ENCODE results near the gene CRYL1. TPM values are rescaled to one million over a fixed set of nuclear protein-coding genes. Genes with fewer than 3 reads are reported as not detected.

CRYL1 gene
- polyA plus RNA-seq, 1 donor = 171 TPM

DNA sequence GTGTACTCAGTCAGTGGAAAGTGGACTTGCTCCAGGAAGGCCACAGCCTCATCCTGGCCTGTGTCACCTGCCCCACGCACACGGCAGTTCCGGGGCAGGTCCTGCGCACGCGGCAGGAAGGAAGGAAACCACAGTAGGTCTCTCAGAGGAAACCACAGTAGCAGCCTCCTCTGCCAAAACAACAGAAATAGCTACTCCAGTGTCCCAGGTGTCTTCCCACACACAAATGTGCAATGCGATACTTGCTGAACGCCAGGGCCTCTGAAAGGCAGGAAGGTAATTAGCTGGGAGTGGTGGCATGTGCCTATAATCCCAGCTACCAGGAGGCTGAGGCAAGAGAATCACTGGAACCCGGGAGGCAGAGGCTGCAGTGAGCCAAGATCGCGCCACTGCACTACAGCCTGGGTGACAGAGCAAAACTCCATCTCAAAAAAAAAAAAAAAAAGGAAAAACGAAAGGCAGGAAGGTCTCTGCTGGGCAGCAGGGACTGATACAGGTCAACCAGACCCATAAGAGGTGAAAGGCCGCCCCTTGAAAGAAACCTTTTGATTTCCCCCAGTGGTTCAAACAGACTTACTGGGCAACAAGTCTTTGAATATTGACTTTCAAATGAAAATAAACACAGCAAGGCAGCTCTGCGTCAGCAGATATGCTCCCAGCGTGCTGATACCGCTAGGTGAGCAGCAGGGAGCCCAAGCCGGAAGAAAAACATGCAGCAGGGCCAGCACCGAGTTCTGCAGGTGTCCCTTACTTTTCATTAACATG lies 49.5 kb downstream of the CRYL1 start:
- H3K36me3 ChIP-seq (ENCODE audit: control insufficient read depth, insufficient read depth, low read length) = peaks cover 37% of the 10 kb centered on the region
- H3K4me1 ChIP-seq (ENCODE audit: control insufficient read depth, insufficient read depth, low read length) = no peaks in the 10 kb centered on the region
- no peaks in the 10 kb centered on the region for H3K27me3 ChIP-seq (ENCODE audit: control insufficient read depth, insufficient read depth, low read length)
- 20% methylated on average over 3 of the region's 18 CpGs for WGBS (ENCODE audit: insufficient coverage, low lambda C conversion rate)
- H3K4me3 ChIP-seq (ENCODE audit: low read length) = no peak overlapping the region
- DNase-seq = no peak
- H3K27ac ChIP-seq (ENCODE audit: low read length) = no peak overlapping the region
- H3K9me3 ChIP-seq (ENCODE audit: control insufficient read depth, low read depth, low read length) = no peaks in the 10 kb centered on the region

GRCh38 chr13:20474515-20474914 lies 51.1 kb downstream of the CRYL1 start:
- H3K27me3 ChIP-seq (ENCODE audit: control insufficient read depth, insufficient read depth, low read length) = no peaks in the 10 kb centered on the region
- no peak overlapping the region for H3K4me3 ChIP-seq (ENCODE audit: low read length)
- no peak for DNase-seq
- no CpG with 5 or more reads among the region's 3 CpGs for WGBS (ENCODE audit: insufficient coverage, low lambda C conversion rate)
- H3K4me1 ChIP-seq (ENCODE audit: control insufficient read depth, insufficient read depth, low read length) = no peaks in the 10 kb centered on the region
- H3K9me3 ChIP-seq (ENCODE audit: control insufficient read depth, low read depth, low read length) = no peaks in the 10 kb centered on the region
- H3K36me3 ChIP-seq (ENCODE audit: control insufficient read depth, insufficient read depth, low read length) = peaks cover 34% of the 10 kb centered on the region
- H3K27ac ChIP-seq (ENCODE audit: low read length) = no peak overlapping the region

DNA sequence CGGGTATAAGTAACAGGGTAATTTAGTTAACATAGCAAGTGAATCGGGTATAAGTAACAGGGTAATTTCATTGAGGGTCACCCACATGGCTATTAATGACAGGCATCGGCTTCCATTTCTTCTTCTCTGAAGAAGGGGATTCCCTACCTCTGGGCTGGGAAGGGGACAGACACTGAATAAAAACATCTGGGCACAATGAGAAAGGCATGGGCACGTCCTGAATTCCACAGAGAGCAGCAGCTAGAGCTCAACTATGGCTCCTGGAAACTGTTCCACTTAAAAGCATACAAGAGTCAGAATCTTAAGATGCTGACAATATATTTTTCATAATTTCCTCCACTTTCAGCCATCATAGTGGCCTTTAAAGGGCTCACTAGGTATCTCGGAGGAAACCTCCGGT lies 51.8 kb downstream of the CRYL1 start:
- Histone ChIP-seq H3K27ac (ENCODE audit: low read length) (no peak overlapping the region), H3K4me3 (ENCODE audit: low read length) (no peak overlapping the region), H3K4me1 (ENCODE audit: control insufficient read depth, insufficient read depth, low read length) (no peaks in the 10 kb centered on the region), H3K27me3 (ENCODE audit: control insufficient read depth, insufficient read depth, low read length) (no peaks in the 10 kb centered on the region), H3K9me3 (ENCODE audit: control insufficient read depth, low read depth, low read length) (no peaks in the 10 kb centered on the region), H3K36me3 (ENCODE audit: control insufficient read depth, insufficient read depth, low read length) (peaks cover 37% of the 10 kb centered on the region)
- WGBS (ENCODE audit: insufficient coverage, low lambda C conversion rate) = no CpG with 5 or more reads among the region's 6 CpGs
- DNase-seq = no peak

DNA sequence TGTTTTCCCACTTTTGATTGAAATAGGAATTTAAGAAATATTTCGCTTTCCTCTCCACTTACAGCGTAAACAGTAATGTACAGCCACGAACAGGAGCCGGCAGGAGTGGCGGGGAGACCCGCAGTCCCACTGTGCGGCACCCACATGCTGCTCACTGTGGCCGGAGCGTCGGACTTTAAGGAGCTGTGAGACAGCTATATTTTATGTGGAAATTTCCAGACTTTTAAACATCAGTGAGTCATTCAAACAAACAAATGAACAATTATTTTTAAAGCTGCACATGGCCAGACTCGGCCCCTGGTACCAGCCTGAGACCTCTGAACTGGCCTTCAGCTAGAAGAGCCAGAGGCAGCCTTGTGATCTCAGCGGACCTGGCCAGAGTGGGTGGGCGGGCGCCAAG lies 52.5 kb downstream of the CRYL1 start:
- no peak overlapping the region for H3K4me3 ChIP-seq (ENCODE audit: low read length)
- no peaks in the 10 kb centered on the region for H3K9me3 ChIP-seq (ENCODE audit: control insufficient read depth, low read depth, low read length)
- H3K36me3 ChIP-seq (ENCODE audit: control insufficient read depth, insufficient read depth, low read length) = peaks cover 37% of the 10 kb centered on the region
- no peak overlapping the region for H3K27ac ChIP-seq (ENCODE audit: low read length)
- no CpG with 5 or more reads among the region's 14 CpGs for WGBS (ENCODE audit: insufficient coverage, low lambda C conversion rate)
- no peaks in the 10 kb centered on the region for H3K4me1 ChIP-seq (ENCODE audit: control insufficient read depth, insufficient read depth, low read length)
- H3K27me3 ChIP-seq (ENCODE audit: control insufficient read depth, insufficient read depth, low read length) = no peaks in the 10 kb centered on the region
- no peak for DNase-seq

DNA sequence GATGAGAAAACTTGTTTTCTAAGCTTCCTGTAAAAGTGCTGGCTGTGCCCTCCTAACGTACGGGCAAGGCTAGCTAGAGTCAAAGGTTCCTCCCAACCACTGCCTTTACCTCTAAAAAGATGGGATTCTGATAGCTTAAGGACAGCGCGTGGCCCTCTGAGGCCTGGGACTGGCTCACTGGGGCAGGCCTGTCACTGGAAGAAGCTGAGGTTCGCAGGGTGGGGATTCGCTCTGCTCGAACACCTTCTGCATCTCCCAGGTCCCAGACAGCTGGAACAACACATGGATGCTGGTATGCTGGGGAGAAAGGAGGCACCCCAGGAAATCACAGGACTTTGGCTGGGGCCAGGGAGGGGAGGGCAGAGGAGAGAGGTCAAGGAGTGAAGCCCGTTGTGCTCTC lies 53.1 kb downstream of the CRYL1 start:
- no CpG with 5 or more reads among the region's 8 CpGs for WGBS (ENCODE audit: insufficient coverage, low lambda C conversion rate)
- peaks cover 40% of the 10 kb centered on the region for H3K36me3 ChIP-seq (ENCODE audit: control insufficient read depth, insufficient read depth, low read length)
- no peak overlapping the region for H3K27ac ChIP-seq (ENCODE audit: low read length)
- no peaks in the 10 kb centered on the region for H3K27me3 ChIP-seq (ENCODE audit: control insufficient read depth, insufficient read depth, low read length)
- H3K4me3 ChIP-seq (ENCODE audit: low read length) = no peak overlapping the region
- no peak for DNase-seq
- no peaks in the 10 kb centered on the region for H3K4me1 ChIP-seq (ENCODE audit: control insufficient read depth, insufficient read depth, low read length)
- H3K9me3 ChIP-seq (ENCODE audit: control insufficient read depth, low read depth, low read length) = no peaks in the 10 kb centered on the region

DNA sequence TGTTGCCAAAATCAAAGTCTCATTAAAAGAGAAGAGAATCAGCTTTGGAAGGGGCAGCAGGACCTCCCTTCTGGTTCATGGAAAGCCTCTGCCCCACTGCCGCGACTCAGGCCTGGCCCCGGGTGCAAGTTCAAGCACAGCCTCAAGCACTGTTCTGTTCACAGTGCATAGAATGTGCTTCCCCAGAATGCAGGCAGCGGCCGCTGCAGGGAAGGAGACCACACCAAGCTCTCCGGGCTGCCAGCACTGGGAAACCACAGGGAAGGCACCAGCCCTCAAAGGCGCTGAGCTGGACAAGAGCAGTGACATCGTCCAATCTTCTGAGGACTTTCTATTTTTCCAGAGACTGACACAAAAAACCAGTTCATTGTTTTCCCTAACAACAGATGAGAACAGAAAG lies 55.5 kb downstream of the CRYL1 start:
- H3K4me1 ChIP-seq (ENCODE audit: control insufficient read depth, insufficient read depth, low read length) = no peaks in the 10 kb centered on the region
- no CpG with 5 or more reads among the region's 8 CpGs for WGBS (ENCODE audit: insufficient coverage, low lambda C conversion rate)
- peaks cover 36% of the 10 kb centered on the region for H3K36me3 ChIP-seq (ENCODE audit: control insufficient read depth, insufficient read depth, low read length)
- no peak overlapping the region for H3K4me3 ChIP-seq (ENCODE audit: low read length)
- H3K27ac ChIP-seq (ENCODE audit: low read length) = no peak overlapping the region
- no peaks in the 10 kb centered on the region for H3K9me3 ChIP-seq (ENCODE audit: control insufficient read depth, low read depth, low read length)
- no peak for DNase-seq
- H3K27me3 ChIP-seq (ENCODE audit: control insufficient read depth, insufficient read depth, low read length) = no peaks in the 10 kb centered on the region

DNA sequence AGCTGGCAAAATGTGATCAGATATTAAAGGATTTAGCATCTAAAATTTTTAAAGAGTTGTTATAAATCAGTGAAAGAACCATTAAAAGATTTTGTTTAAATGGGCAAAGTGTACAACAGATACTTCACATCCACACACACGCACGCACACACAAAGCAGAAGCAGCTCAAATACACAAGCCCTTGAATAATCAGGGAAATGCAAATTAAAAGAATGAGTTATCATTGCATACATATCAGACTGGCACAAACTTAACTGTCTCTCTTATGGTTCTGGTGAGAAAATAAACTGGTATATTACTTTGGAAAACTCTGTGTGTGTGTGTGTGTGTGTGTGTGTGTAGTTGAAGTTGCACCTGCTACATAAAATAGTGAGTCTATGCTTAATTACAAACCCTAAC lies 59.3 kb downstream of the CRYL1 start:
- H3K4me1 ChIP-seq (ENCODE audit: control insufficient read depth, insufficient read depth, low read length) = no peaks in the 10 kb centered on the region
- H3K4me3 ChIP-seq (ENCODE audit: low read length) = no peak overlapping the region
- H3K36me3 ChIP-seq (ENCODE audit: control insufficient read depth, insufficient read depth, low read length) = peaks cover 28% of the 10 kb centered on the region
- no peak for DNase-seq
- no peaks in the 10 kb centered on the region for H3K27me3 ChIP-seq (ENCODE audit: control insufficient read depth, insufficient read depth, low read length)
- WGBS (ENCODE audit: insufficient coverage, low lambda C conversion rate) = 100% methylated on average over 2 of the region's 2 CpGs
- H3K27ac ChIP-seq (ENCODE audit: low read length) = no peak overlapping the region
- H3K9me3 ChIP-seq (ENCODE audit: control insufficient read depth, low read depth, low read length) = no peaks in the 10 kb centered on the region

DNA sequence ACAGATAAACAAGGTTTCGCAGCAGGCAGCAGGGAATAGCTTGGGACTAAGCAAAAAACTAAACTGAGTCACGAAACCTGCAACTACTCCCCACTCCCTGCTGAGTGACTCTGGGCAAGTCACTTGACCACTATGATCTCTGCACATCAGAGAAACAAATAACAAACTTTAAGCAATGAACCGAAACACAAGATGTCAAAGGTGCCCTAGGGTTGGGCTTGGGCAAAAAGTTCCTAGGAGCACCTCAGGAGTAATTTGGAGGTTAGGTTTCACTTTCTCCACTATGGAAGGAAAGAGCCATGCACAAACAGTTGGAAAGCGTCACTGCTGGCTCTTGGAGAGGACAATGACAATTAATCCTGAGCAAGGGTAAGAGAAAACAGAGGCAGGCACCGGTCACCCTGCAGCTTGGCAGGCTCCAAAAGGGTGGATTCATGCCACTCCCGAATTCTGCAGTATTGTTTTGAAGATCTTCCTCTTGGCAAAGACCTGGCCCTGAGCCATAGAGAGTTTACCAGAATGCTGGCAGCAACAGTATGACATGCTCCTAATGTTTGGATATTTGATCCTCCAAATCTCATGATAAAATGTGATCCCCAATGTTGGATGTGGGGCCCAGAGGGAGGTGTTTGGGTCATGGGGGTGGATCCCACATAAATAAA lies 60.3 kb downstream of the CRYL1 start:
- H3K27ac ChIP-seq (ENCODE audit: low read length) = no peak overlapping the region
- no peak overlapping the region for H3K4me3 ChIP-seq (ENCODE audit: low read length)
- no peaks in the 10 kb centered on the region for H3K9me3 ChIP-seq (ENCODE audit: control insufficient read depth, low read depth, low read length)
- H3K4me1 ChIP-seq (ENCODE audit: control insufficient read depth, insufficient read depth, low read length) = no peaks in the 10 kb centered on the region
- DNase-seq = no peak
- H3K27me3 ChIP-seq (ENCODE audit: control insufficient read depth, insufficient read depth, low read length) = no peaks in the 10 kb centered on the region
- no CpG with 5 or more reads among the region's 6 CpGs for WGBS (ENCODE audit: insufficient coverage, low lambda C conversion rate)
- peaks cover 27% of the 10 kb centered on the region for H3K36me3 ChIP-seq (ENCODE audit: control insufficient read depth, insufficient read depth, low read length)

DNA sequence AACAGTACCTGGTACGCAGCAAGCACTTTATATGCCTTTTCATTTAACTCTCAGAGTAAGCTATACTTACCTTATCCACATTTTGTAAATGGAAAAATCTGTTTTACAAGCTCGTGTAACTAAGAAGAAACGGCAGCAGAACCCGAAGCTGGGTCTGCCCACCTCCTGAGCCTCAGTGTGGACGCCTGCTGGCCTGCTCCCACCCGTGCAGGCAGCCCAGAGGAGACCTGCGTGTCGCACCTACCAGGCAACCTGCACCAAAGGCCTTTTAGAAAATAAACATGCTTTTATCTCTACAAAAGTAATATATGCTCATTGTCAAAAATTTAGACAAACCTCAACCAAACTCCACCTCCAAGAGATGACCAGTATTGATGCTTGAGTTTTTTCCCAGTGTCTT lies 62.7 kb downstream of the CRYL1 start:
- Histone ChIP-seq H3K4me3 (ENCODE audit: low read length) (no peak overlapping the region), H3K4me1 (ENCODE audit: control insufficient read depth, insufficient read depth, low read length) (no peaks in the 10 kb centered on the region), H3K27me3 (ENCODE audit: control insufficient read depth, insufficient read depth, low read length) (no peaks in the 10 kb centered on the region), H3K9me3 (ENCODE audit: control insufficient read depth, low read depth, low read length) (no peaks in the 10 kb centered on the region), H3K27ac (ENCODE audit: low read length) (no peak overlapping the region), H3K36me3 (ENCODE audit: control insufficient read depth, insufficient read depth, low read length) (peaks cover 16% of the 10 kb centered on the region)
- DNase-seq = no peak
- no CpG with 5 or more reads among the region's 8 CpGs for WGBS (ENCODE audit: insufficient coverage, low lambda C conversion rate)

GRCh38 chr13:20462533-20462915 lies 63.1 kb downstream of the CRYL1 start:
- H3K9me3 ChIP-seq (ENCODE audit: control insufficient read depth, low read depth, low read length) = no peaks in the 10 kb centered on the region
- H3K27me3 ChIP-seq (ENCODE audit: control insufficient read depth, insufficient read depth, low read length) = no peaks in the 10 kb centered on the region
- no peak overlapping the region for H3K27ac ChIP-seq (ENCODE audit: low read length)
- peaks cover 12% of the 10 kb centered on the region for H3K36me3 ChIP-seq (ENCODE audit: control insufficient read depth, insufficient read depth, low read length)
- H3K4me1 ChIP-seq (ENCODE audit: control insufficient read depth, insufficient read depth, low read length) = no peaks in the 10 kb centered on the region
- no peak for DNase-seq
- H3K4me3 ChIP-seq (ENCODE audit: low read length) = no peak overlapping the region
- WGBS (ENCODE audit: insufficient coverage, low lambda C conversion rate) = no CpG with 5 or more reads among the region's 6 CpGs

Measured in large intestine (tissue), 3 donors.